GM18508 (cell line): ENCODE results near the gene OR56A3.

Source experiments
- ATAC-seq: cut with Tn5 transposase; IDR thresholded peaks from one replicate; pipeline ENCODE4 v1.9.1; 2021; ENCODE audit warnings: moderate number of reproducible peaks; ENCODE audit not compliant: insufficient read depth, unreplicated experiment

The OR56A3 gene

DNA sequence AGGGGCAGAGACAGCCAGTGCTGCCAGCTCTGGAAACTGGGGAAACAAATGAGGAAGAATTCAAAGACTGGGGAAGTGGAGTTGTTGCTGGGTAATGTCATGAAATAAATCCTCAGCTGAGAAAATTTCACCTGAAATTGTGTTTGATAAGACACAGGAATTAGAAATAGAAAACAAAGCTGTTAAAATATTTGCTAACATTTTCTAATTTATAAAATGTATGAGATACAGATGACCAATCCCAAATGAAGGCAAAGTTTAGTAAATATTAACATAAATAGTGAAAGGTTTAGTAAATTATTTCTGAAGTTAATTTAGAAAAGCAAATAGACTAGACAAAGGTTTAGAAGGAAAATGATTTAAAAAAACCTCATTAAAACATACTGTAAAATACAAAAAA is 26.3 kb downstream of the OR56A3 start, which contains the start of gene OR56A5:
Gene OR56A5, minus strand, starts transcription at position 101 of the 400 bp plus-strand sequence. Its CDS starts 0 bp downstream, at position 101.
- no peak for ATAC-seq

DNA sequence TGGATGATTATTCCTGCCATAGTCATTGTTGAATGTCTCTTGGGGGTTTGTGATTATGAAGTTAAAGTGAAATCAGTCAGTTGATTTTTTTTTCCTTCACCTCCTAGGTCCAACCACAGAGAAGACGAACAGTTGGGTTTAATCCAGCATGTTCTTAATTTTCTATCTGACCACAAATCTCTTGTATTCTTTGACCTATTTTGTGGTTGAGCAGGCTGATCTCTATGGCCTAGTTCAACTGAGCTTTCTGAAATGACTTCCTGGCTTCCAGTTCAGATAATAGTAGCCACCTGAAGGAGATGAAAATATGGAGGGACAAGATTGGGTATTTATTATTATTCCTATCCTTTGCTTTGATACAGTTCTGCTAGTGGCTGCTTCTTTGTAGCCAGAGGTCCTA is 31.5 kb downstream of the OR56A3 start:
- no peak for ATAC-seq

DNA sequence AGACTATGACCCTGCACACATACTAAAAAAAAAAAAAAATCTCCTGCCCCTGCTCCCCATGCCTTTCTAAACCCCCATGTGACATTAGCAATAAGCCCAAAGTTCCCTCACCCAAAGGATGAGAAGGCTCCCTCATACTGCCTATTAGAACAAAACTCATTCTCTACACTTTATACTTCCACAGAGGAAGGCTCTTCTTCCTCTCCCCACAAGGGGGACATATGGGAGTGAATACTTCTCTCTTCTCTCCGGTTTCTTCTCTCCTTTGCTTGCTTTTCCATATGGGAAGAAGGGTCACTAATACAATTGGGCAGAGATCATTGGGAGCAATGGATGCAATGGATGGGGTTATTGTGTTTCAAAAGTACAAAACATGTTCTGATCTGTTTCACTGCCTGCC is 41.4 kb downstream of the OR56A3 start:
- ATAC-seq = no peak

DNA sequence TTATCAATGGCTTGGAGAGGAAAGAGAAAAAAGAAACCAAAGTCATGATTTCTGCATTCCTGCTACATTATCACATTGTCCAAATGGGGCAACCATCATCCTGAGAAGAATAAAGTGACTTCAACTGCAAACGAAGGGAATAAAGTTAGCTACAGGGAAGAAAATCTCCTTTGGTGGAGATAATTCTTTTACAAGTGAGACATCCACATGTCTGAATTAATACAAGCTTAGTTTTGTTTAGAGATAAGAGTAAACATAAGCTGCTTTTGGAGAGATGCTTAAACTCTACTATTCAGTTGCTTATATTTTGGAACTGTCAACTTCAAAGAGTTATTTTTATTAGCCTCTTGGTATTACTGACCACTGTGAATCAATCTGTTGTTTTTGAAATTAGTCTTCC is 44.8 kb downstream of the OR56A3 start, which contains the start of gene OR52L1:
Gene OR52L1, minus strand, starts transcription at position 101 of the 400 bp plus-strand sequence. Its CDS starts 55 bp downstream, at position 46.
- no peak for ATAC-seq

DNA sequence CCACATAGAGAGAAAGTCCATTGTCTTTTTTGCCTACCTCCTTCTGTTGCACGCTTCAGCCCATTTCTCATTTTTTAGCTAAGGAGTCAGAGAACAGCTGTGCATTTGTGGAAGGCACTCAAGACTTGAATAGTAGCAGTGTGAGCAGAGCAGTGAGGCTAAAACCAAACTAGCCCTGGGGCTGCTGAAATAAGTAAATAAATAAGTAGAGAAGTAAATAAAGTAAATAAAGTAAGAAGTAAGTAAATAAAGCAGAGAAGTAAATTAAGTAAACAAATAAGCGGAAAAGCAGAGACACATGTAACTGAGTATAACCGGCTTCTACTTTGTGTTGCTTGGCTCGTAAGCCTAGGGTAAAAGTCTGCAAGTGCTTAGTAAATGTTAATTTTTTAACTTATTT is 47.2 kb downstream of the OR56A3 start:
- no peak for ATAC-seq

DNA sequence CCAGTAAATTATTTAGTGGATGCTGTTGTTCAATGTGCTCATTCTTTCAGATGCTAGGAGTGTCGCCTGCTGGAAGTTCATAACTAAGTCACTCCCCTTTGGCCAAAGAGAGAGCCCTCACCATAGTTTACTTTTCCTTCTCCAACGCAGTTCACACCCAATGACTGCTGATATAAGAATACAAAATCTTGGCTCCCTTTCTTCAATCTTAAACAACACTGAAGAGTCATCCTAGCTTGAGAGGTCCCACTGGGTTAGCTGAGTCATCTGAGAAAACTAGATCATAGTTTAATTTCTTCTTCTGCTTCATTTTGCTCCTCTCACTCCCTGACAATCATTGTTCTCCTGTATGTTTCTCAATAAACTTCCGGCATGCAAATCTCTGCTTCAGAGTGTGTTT is 50.1 kb downstream of the OR56A3 start:
- ATAC-seq = no peak

DNA sequence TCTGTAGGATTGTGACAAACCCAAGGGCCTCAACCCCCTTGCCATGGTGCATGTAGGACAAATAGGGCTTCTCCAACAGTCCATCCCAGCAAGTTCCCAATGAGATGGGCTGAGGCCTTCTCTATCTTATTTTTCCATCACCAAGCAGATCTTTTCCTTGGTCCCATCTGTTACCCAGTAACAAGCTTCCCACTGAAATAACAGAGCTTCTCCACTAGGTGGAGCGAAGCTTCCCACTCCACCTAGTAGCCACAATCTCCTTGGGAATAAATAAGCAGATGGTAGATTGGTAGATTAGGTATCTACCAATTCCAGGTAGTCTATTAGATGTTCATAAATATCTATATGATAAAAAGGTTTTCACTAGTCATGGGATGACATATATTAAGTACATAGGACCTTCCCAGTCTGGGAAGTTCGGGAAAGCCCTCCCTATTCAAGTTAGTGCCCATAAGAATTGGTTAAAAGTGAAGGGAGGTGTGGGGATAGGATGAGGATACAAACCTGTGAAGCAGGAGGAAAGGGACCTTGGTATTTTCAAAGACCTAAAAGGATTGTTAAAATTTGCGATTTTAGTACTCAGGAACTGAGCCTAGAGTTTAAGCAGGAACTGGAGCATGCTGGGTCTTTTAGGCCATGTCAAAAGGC is 50.7 kb downstream of the OR56A3 start:
- ATAC-seq = no peak

DNA sequence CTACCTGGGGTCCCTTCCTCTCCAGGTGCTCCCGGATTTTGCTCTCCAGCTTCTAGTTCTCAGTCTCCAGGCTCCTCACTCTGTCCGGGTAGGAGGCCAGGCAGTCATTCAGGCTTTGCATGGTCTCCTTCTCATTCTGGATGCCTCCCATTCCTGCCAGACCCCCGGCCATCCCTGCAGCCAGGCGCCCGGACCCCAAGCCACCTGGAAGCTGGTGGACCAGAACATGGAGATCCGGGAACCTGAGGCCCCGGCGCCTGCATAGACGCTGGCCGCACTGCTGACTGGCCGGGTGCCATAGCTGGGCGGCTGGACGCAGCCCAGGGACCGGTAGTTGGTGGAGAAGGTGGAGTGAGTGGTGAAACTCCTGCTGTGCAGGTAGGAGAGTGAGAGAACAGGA is 52.7 kb downstream of the OR56A3 start:
- ATAC-seq = no peak
